ENCODE measurements around the gene SDCCAG8.

The SDCCAG8 gene

GRCh38 chr1:243505986-243506689 lies 250.3 kb downstream of the SDCCAG8 start:
- DNase-seq (ENCODE audit: low read depth), result no peak

GRCh38 chr1:243507001-243507671 lies 251.3 kb downstream of the SDCCAG8 start:
- no peak for DNase-seq (ENCODE audit: low read depth)

- no peak for DNase-seq (ENCODE audit: low read depth)
Measured at GRCh38 chr1:243507672-243508302, 251.9 kb downstream of the SDCCAG8 start.

- DNase-seq (ENCODE audit: low read depth), result no peak
Measured at GRCh38 chr1:243508303-243508713, 252.5 kb downstream of the SDCCAG8 start.

- no peak for DNase-seq (ENCODE audit: low read depth)
Measured at GRCh38 chr1:243508943-243509342, 253.1 kb downstream of the SDCCAG8 start.

GRCh38 chr1:243510928-243511327 lies 255.1 kb downstream of the SDCCAG8 start:
- no peak for DNase-seq (ENCODE audit: low read depth)

GRCh38 chr1:243513726-243514491 lies 258.1 kb downstream of the SDCCAG8 start:
- DNase-seq (ENCODE audit: low read depth), result no peak

- no peak for DNase-seq (ENCODE audit: low read depth)
Measured at GRCh38 chr1:243514927-243515326, 259.1 kb downstream of the SDCCAG8 start.

GRCh38 chr1:243520831-243521230 lies 265.0 kb downstream of the SDCCAG8 start:
- DNase-seq (ENCODE audit: low read depth), result no peak

GRCh38 chr1:243523766-243524165 lies 267.9 kb downstream of the SDCCAG8 start:
- DNase-seq (ENCODE audit: low read depth), result no peak

- no peak for DNase-seq (ENCODE audit: low read depth)
Measured at GRCh38 chr1:243525085-243525487, 269.2 kb downstream of the SDCCAG8 start.

GRCh38 chr1:243526180-243526579 lies 270.3 kb downstream of the SDCCAG8 start:
- DNase-seq (ENCODE audit: low read depth), result no peak

- no peak for DNase-seq (ENCODE audit: low read depth)
Measured at GRCh38 chr1:243528459-243529121, 272.7 kb downstream of the SDCCAG8 start.

- DNase-seq (ENCODE audit: low read depth), result no peak
Measured at GRCh38 chr1:243529512-243529911, 273.7 kb downstream of the SDCCAG8 start.

- DNase-seq (ENCODE audit: low read depth), result no peak
Measured at GRCh38 chr1:243535014-243535413, 279.2 kb downstream of the SDCCAG8 start.

- no peak for DNase-seq (ENCODE audit: low read depth)
Measured at GRCh38 chr1:243539636-243540035, 283.8 kb downstream of the SDCCAG8 start.

- no peak for DNase-seq (ENCODE audit: low read depth)
Measured at GRCh38 chr1:243542739-243543415, 287.0 kb downstream of the SDCCAG8 start.

- DNase-seq (ENCODE audit: low read depth), result no peak
Measured at GRCh38 chr1:243543501-243543900, 287.7 kb downstream of the SDCCAG8 start.

GRCh38 chr1:243546457-243546856 lies 290.6 kb downstream of the SDCCAG8 start:
- DNase-seq (ENCODE audit: low read depth), result no peak

GRCh38 chr1:243547891-243548290 lies 292.1 kb downstream of the SDCCAG8 start:
- no peak for DNase-seq (ENCODE audit: low read depth)

GRCh38 chr1:243548516-243548915 lies 292.7 kb downstream of the SDCCAG8 start:
- DNase-seq (ENCODE audit: low read depth), result no peak
